PFSK-1 (cell line): ENCODE data around the gene INHBB.

Experiments used
- FOXP2 ChIP-seq: optimal IDR thresholded peaks from 2 replicates; pipeline ENCODE3; 2011; ENCODE audit warnings: borderline replicate concordance, control low read depth, inconsistent platforms; ENCODE audit not compliant: insufficient read depth; ENCODE audit errors: extremely low read length, extremely low read depth
- POLR2AphosphoS5 ChIP-seq: IDR thresholded peaks from 2 replicates; pipeline ENCODE4 v1.6.1; 2012; ENCODE audit warnings: low read depth, mild to moderate bottlenecking, control low read depth, low read length, moderate library complexity
- SIN3A ChIP-seq: IDR thresholded peaks from 2 replicates; pipeline ENCODE4 v1.6.1; 2012; ENCODE audit warnings: mild to moderate bottlenecking, low read length, moderate library complexity, borderline replicate concordance; ENCODE audit not compliant: insufficient read depth
- TAF1 ChIP-seq: IDR thresholded peaks from 2 replicates; pipeline ENCODE4 v1.6.1; 2012; ENCODE audit warnings: low read length, control low read depth, borderline replicate concordance; ENCODE audit not compliant: insufficient read depth
- TF ChIP-seq, protein P1 (sequence below), 2 experiments: IDR thresholded peaks; 2 replicates each; pipeline versions ENCODE4 v1.6.1 to v1.8.0; 2011 to 2012; ENCODE audit warnings: low read depth in 2 of 2, low read length in 2 of 2, control low read depth in 1 of 2, inconsistent platforms in 1 of 2, mild to moderate bottlenecking in 1 of 2, moderate library complexity in 1 of 2; ENCODE audit not compliant: insufficient read depth in 1 of 2

INHBB gene

DNA sequence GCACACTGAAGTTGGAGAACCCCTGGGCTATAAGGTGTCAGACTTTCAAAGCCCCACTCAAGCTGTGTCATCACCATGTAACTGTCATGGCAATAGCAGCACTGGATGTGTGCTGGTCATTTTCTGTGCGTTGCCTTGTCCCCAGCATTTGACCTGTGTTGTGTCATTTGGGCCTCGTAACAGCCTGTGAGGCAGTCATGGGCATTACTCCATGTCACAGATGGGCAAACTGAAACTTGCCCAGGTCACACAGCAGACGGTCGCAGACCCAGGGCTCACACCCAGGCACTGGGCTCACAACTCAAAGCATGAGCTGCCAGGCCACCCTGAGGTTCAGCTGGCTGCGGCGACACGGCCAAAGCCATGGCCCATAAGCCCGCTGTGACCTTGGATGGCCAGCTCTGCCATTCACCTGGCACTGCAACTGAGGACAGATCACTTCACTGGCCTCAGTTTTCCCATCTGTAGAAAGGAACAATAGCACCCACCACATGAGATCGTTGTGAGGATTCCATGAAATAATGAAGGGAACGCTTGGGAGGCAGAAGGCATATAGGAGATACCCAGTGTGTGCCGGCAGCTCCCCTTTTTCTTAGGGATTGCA is 36.7 kb downstream of the INHBB start:
- no peak for TF ChIP-seq TAF1
- TF ChIP-seq, protein P1, sequence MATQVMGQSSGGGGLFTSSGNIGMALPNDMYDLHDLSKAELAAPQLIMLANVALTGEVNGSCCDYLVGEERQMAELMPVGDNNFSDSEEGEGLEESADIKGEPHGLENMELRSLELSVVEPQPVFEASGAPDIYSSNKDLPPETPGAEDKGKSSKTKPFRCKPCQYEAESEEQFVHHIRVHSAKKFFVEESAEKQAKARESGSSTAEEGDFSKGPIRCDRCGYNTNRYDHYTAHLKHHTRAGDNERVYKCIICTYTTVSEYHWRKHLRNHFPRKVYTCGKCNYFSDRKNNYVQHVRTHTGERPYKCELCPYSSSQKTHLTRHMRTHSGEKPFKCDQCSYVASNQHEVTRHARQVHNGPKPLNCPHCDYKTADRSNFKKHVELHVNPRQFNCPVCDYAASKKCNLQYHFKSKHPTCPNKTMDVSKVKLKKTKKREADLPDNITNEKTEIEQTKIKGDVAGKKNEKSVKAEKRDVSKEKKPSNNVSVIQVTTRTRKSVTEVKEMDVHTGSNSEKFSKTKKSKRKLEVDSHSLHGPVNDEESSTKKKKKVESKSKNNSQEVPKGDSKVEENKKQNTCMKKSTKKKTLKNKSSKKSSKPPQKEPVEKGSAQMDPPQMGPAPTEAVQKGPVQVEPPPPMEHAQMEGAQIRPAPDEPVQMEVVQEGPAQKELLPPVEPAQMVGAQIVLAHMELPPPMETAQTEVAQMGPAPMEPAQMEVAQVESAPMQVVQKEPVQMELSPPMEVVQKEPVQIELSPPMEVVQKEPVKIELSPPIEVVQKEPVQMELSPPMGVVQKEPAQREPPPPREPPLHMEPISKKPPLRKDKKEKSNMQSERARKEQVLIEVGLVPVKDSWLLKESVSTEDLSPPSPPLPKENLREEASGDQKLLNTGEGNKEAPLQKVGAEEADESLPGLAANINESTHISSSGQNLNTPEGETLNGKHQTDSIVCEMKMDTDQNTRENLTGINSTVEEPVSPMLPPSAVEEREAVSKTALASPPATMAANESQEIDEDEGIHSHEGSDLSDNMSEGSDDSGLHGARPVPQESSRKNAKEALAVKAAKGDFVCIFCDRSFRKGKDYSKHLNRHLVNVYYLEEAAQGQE (IDR thresholded peaks at IDR 0.05; ENCODE audit: insufficient read depth in 1 of 2, low read depth in 2 of 2, low read length in 2 of 2): no peak
- TF ChIP-seq SIN3A: no peak

- TF ChIP-seq SIN3A: no peak
- TF ChIP-seq, protein P1 (IDR thresholded peaks at IDR 0.05; ENCODE audit: insufficient read depth in 1 of 2, low read depth in 2 of 2, low read length in 2 of 2): no peak
Observed at GRCh38 chr2:120383191-120383590, 37.3 kb downstream of the INHBB start.

GRCh38 chr2:120383631-120384340 is 37.9 kb downstream of the INHBB start:
- TF ChIP-seq FOXP2 (no peak), TAF1 (no peak), SIN3A (no peak), POLR2AphosphoS5 (no peak)
- TF ChIP-seq, protein P1 (IDR thresholded peaks at IDR 0.05; ENCODE audit: insufficient read depth in 1 of 2, low read depth in 2 of 2, low read length in 2 of 2): no peak

GRCh38 chr2:120384486-120385354 is 38.8 kb downstream of the INHBB start:
- TF ChIP-seq TAF1 (no peak), FOXP2 (no peak)
- TF ChIP-seq, protein P1 (IDR thresholded peaks at IDR 0.05; ENCODE audit: insufficient read depth in 1 of 2, low read depth in 2 of 2, low read length in 2 of 2): no peak
